NCI-H69 (cell line): ENCODE measurements around the gene ZXDC.
A peak's percentile ranks its signal among the peaks of the same experiment; 100 is the strongest.

Experiments
- DNase-seq: peaks from one replicate; lab custom pipeline; 2025; lab: John Stamatoyannopoulos, UW

Gene ZXDC

DNA sequence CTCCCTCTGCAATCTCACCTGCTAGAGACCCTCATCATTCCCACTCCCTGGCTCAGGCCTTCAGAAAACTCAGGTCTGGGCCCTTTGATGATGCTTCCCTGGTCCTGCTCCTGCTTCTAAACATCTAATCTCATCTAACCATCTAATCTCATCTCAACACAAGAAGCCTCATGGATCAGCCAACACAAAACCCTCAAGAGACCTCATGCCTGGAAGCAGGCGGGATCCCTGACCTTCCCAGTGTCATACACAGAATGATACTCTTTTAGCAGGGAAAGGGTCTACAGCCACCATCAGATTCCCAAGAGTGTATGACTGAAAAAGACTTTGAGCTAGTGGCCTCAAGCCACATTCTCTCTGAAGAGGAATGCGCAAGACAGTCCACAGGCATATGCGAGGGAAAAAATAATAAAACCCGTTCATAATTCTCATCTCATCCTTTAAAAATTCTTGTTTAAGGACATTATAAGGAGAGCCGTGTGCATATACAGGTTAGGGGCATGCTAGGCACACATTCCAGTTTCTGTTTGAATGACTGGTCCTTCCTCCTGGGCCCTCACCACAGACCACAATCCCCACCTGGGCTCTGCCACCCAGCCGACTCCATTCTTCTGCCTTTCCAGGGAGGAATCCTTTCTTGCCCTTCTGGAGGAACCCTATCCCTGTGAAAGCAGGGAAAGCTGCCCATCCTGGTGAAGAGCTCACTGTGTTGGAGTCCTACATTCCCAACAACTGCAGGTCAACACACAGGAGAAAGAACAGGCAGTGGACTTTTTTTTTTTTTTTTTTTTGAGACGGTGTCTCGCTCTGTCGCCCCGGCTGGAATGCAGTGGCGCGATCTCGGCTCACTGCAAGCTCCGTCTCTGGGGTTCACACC, 2.2 kb downstream of the ZXDC start:
- DNase-seq, result no peak

DNA sequence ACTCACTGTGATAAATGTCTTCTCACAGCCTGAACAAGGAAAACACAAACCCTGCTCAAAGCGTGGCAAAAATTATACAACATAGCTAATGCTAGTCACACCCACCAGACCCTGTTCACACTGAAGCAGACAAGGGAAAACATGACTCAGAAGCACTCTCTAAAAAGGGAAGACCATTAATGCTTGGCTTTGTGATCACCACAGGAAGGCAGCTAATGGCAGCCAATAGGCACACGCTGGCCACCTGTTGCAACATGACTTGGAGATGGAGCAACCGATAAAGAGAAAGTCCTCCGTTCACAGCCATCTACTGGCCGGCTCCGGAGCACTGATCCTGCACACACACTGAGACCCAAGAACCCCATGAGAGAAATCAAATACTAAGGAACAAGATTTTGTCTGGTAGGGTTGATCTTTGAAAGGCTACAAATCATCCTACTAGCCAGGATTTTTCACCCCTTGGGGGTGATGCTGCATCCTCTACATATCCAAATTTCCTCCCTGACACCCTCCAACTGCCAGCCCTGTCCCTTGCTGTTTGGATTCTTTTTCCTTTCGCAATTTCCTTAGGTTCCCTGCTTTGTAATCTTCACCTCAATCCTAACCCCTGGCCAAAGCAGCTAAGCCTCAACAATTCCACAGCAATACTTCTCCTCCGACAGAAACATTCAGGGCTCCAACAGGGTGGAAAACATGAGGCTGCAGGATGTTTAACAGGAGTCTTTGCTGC, 3.2 kb downstream of the ZXDC start:
- peak; percentile 61 for DNase-seq

DNA sequence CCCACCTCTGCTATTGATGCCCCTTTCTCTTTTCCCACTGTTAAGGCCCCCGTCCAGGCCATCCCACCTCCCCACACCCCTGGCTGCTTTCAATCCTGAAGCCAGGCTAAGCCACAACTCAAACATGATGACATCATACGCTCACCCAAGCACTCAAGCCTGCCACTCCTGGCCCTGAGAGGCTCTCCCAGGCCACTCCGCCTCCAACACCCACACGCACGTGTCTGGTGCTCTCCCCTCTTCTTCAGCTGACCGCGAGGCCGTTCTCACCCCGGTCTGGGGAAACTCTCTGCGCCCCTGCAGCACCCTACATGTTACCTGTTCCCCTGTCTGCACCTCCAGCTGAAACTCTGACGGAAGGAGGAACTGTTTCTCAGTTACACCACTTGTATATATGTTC, 6.2 kb downstream of the ZXDC start:
- DNase-seq, result no peak

- no peak for DNase-seq
Observed at GRCh38 chr3:126468028-126468891, 7.4 kb downstream of the ZXDC start.

DNA sequence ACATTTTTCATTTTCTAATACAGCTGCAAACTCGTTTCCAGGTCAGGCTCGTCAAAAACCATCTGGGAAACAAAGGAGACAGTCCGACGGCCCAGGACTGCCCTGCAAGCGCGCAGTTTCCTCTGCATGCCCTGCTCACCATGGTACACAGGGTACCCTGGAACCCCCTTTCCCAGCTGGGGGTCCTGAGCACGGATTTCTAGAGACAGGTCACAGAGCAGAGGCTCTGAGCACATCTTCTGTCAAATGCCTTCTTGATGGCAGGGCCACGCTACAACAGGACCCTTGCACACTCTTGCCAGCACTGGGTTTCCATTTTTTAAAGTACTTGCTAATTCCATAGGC, 8.1 kb downstream of the ZXDC start:
- DNase-seq, result no peak

DNA sequence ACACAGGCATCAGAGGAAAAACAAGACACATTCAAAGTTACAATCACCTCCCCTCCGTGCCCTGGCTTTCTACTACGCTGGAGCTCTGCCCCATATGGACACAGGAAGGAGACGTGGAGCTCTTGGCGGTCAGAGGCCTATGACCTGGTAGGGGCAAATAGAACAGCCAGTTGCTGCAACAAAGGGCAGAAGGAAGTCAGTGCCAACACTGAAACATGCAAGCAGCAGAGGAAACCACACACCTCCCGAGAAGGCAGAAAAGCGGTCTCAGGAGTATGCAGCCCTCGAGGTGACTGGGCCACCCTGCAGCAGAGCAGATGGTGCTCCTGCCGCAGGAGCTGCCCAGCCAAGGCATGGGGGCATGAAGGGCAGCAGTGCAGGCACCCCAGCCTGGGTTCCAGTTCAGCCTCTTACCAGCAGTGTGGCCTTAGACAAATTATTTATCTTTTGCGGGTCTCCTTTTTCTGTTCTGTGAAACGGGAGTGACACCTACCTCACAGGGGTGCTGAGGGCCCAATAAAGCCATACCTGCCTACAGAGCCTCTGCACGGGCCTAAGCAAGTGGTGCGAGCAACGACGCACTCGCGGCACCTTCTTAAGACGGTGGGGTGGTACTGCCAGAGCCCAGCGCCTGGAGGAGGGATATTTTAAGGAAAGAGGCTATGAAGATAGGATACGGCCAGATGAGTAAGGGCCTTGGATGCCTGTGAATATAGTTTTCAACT, 8.6 kb downstream of the ZXDC start:
- DNase-seq, result no peak

- peak; percentile 74 for DNase-seq
Observed at GRCh38 chr3:126465928-126466544, 9.7 kb downstream of the ZXDC start.

GRCh38 chr3:126464997-126465396, 10.7 kb downstream of the ZXDC start:
- no peak for DNase-seq

DNA sequence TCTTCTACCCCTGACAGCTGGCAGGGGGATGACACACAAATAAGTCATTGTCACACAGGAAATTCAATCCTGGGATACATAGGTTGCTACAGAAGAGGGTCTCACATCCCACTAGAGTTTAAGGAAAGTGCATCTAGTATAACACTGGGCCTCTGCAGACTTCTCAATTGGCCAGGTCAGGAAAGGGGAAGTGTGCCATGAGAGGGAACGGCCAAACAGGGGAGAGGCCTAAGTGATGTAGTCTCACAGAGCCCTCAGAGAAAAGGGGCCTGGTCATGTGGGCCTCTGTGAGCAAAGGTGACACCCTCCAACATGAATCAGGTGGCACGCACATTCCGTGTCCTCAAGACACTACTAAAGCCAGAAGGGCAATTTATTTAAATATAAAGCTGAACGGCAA, 11.2 kb downstream of the ZXDC start:
- DNase-seq, result no peak

- no peak for DNase-seq
Observed at GRCh38 chr3:126464093-126464492, 11.6 kb downstream of the ZXDC start.

- DNase-seq, result no peak
Observed at GRCh38 chr3:126463521-126463920, 12.2 kb downstream of the ZXDC start.

GRCh38 chr3:126461450-126462070, 14.1 kb downstream of the ZXDC start:
- DNase-seq, result no peak

DNA sequence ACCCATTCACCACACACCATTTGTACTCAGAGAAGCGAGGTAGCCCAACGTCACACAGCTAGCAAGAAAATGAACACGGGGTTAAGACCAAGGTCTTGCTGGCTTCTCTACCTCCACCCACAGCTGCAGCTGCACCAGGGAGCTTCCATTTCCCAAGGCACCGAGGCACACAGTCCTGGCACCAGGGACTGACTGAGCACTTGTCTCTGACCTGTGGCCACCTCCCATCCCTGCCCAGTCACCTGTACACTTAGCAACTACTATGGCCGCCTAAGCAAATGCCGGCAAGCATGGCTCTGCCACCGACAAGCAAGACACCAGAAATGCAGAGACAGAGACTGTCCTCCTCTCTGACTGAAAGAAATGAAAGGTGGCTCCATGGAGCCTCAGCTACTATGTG, 15.3 kb downstream of the ZXDC start:
- no peak for DNase-seq

GRCh38 chr3:126459763-126460127, 15.9 kb downstream of the ZXDC start:
- DNase-seq, result no peak

- no peak for DNase-seq
Observed at GRCh38 chr3:126459111-126459762, 16.5 kb downstream of the ZXDC start.

GRCh38 chr3:126456766-126457388, 18.8 kb downstream of the ZXDC start:
- DNase-seq, result no peak

- no peak for DNase-seq
Observed at GRCh38 chr3:126456211-126456610, 19.5 kb downstream of the ZXDC start.

DNA sequence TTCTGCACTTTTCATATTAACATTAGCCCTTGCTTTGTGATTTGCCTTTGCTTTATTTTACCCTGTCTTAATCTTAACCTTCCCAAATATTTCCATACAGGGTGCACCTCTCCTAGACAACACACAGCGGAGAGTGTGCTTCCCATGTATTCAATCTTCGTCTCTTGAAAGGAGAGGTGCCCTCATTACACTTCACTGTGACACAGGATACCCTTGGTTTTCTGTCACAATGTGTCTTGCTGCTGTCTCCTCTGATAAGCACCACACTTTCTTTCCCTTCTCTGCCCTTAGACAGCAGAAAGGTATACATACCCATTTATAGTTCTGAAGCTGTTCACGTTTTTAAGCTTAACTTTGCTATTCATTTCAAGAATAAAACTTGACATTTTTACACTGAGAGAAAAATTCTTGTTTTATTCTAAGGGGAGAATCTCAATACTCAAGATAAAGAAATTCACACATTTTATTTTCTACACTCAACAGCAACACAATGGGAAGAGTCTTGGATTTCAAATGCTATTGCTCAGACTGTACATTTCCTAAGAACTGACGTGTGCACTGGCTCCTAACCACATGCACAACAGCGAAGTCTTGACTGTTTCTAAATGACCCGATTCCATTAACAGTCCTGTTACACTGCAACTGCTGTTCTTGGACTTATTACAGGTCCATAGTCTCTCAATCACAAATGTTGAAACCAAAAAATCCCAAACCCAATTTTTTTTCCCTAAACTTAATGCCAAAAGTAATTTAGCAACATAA, 21.1 kb downstream of the ZXDC start:
- DNase-seq, result no peak

DNA sequence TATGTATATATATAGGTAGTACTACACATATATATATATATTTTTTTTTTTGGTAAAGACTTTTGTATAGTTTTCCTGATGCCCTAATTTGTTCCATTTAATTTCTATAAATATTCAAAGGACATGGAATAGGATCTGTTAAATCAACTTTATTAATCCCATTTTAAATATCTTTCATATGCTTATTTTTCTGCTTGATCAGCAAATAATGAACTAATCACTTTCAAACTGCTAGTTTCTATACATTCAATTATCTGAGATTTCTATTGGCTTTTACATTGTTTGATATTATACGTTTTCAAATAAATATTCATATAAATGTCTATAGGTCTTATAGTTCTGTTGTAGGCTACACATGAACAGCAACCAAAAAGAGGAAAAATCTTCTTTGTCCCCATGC, 21.7 kb downstream of the ZXDC start:
- DNase-seq, result no peak
